ENCODE measurements around the gene UTP25.

UTP25 gene

GRCh38 chr1:209817691-209818090 is 10.1 kb upstream of the UTP25 start:
- no peak for TF ChIP-seq CTCF (IDR thresholded peaks at IDR 0.05)
- H3K4me1 Mint-ChIP-seq = peaks cover 13% of the 10 kb centered on the region
- no peaks in the 10 kb centered on the region for H3K36me3 Mint-ChIP-seq (ENCODE audit: low read depth)
- no peaks in the 10 kb centered on the region for H3K9me3 Mint-ChIP-seq
- no peak for DNase-seq
- H3K4me3 Mint-ChIP-seq = no peak overlapping the region
- no peak overlapping the region for H3K27ac Mint-ChIP-seq
- H3K27me3 Mint-ChIP-seq (ENCODE audit: low read depth, poor library complexity) = peaks cover 29% of the 10 kb centered on the region

- H3K4me3 Mint-ChIP-seq = no peak overlapping the region
- no peaks in the 10 kb centered on the region for H3K36me3 Mint-ChIP-seq (ENCODE audit: low read depth)
- no peaks in the 10 kb centered on the region for H3K9me3 Mint-ChIP-seq
- TF ChIP-seq CTCF (IDR thresholded peaks at IDR 0.05) = no peak
- peaks cover 16% of the 10 kb centered on the region for H3K4me1 Mint-ChIP-seq
- peaks cover 32% of the 10 kb centered on the region for H3K27me3 Mint-ChIP-seq (ENCODE audit: low read depth, poor library complexity)
- H3K27ac Mint-ChIP-seq = no peak overlapping the region
- DNase-seq = no peak
These were observed 8.7 kb upstream of the UTP25 start for GRCh38 chr1:209819058-209819457.

- Mint-ChIP-seq H3K27me3 (ENCODE audit: low read depth, poor library complexity) (peaks cover 36% of the 10 kb centered on the region), H3K36me3 (ENCODE audit: low read depth) (no peaks in the 10 kb centered on the region), H3K4me1 (peaks cover 14% of the 10 kb centered on the region), H3K27ac (no peak overlapping the region), H3K9me3 (no peaks in the 10 kb centered on the region), H3K4me3 (no peak overlapping the region)
- no peak for TF ChIP-seq CTCF (IDR thresholded peaks at IDR 0.05)
- no peak for DNase-seq
These were observed 6.8 kb upstream of the UTP25 start for GRCh38 chr1:209820986-209821385.

GRCh38 chr1:209822706-209823105 is 5.1 kb upstream of the UTP25 start:
- Mint-ChIP-seq H3K36me3 (ENCODE audit: low read depth) (peaks cover 4% of the 10 kb centered on the region), H3K27me3 (ENCODE audit: low read depth, poor library complexity) (peaks cover 38% of the 10 kb centered on the region), H3K4me3 (no peak overlapping the region), H3K4me1 (peaks cover 10% of the 10 kb centered on the region), H3K9me3 (peaks cover 3% of the 10 kb centered on the region), H3K27ac (no peak overlapping the region)
- no peak for TF ChIP-seq CTCF (IDR thresholded peaks at IDR 0.05)
- no peak for DNase-seq

GRCh38 chr1:209823143-209824041 is 4.4 kb upstream of the UTP25 start:
- no peak overlapping the region for H3K4me3 Mint-ChIP-seq
- H3K27me3 Mint-ChIP-seq (ENCODE audit: low read depth, poor library complexity) = peaks cover 34% of the 10 kb centered on the region
- peaks cover 5% of the 10 kb centered on the region for H3K36me3 Mint-ChIP-seq (ENCODE audit: low read depth)
- DNase-seq = no peak
- H3K4me1 Mint-ChIP-seq = peaks cover 16% of the 10 kb centered on the region
- peak; percentile 76 for TF ChIP-seq CTCF (IDR thresholded peaks at IDR 0.05)
- H3K9me3 Mint-ChIP-seq = peaks cover 4% of the 10 kb centered on the region
- H3K27ac Mint-ChIP-seq = no peak overlapping the region
